GM12874 (cell line): Measurements from ENCODE around the gene NUSAP1.

Source experiments
- TF ChIP-seq, protein P1 (sequence below): IDR thresholded peaks from 2 replicates; pipeline ENCODE4 v1.5.1; 2011; ENCODE audit warnings: low read depth, mild to moderate bottlenecking, control low read depth, low read length, moderate library complexity; ENCODE audit not compliant: insufficient read depth

Gene NUSAP1

DNA sequence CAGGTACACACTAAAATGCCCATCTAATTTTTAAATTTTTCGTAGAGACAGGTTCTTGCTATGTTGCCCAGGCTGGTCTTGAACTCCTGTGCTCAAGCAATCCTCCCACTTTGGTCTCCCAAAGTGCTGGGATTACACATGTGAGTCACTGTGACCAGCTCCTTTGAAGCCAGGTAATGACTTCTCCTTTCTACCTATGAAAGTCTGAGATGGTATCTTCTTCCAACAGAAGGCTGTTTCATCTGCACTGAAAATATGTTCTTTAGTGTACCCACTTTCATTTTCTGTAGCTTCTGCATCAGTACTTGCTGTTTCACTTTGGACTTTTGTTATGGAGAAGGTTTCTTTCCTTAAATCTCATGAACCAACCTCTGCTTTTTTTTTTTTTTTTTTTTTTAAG lies 9.1 kb upstream of the NUSAP1 start:
- TF ChIP-seq, protein P1, sequence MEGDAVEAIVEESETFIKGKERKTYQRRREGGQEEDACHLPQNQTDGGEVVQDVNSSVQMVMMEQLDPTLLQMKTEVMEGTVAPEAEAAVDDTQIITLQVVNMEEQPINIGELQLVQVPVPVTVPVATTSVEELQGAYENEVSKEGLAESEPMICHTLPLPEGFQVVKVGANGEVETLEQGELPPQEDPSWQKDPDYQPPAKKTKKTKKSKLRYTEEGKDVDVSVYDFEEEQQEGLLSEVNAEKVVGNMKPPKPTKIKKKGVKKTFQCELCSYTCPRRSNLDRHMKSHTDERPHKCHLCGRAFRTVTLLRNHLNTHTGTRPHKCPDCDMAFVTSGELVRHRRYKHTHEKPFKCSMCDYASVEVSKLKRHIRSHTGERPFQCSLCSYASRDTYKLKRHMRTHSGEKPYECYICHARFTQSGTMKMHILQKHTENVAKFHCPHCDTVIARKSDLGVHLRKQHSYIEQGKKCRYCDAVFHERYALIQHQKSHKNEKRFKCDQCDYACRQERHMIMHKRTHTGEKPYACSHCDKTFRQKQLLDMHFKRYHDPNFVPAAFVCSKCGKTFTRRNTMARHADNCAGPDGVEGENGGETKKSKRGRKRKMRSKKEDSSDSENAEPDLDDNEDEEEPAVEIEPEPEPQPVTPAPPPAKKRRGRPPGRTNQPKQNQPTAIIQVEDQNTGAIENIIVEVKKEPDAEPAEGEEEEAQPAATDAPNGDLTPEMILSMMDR = no peak

DNA sequence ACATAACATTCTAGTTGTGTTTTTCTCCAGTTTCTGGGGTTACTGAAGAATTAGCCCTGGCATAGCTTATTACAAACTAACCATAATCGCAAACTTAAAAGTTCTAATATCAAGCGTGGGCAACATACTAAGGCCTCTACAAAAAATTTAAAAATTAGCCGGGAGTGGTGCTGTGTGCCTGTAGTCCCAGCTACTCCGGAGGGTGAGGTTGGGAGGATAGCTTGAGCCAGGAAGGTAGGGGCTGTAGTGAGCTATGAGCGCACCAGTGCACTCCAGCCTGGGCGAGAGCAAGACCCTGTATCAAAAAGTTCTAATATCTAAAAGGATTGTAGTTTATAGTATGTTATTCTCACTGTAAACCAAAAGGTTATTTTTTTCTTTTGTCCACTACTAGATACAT lies 1.4 kb upstream of the NUSAP1 start:
- TF ChIP-seq, protein P1 = no peak

DNA sequence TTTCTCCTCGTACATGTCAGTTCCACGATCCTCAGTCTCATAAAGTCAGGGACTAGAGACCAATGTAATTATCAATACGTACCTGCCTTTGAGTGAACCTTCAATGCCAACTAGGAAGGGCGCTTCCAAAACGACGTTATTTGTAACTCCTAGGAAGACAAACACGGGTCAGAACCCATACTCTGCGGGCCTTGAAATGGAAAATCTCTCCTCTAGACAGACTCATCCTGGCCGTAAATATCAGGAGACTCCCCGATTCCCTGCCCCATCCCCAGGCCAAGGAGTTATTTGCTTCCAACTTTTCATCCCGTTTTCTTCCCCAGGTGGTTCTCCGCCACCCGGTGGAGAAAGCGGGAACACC lies 868 bp upstream of the NUSAP1 start:
- TF ChIP-seq, protein P1 = no peak; the same call in 1 of the 2 replicates

DNA sequence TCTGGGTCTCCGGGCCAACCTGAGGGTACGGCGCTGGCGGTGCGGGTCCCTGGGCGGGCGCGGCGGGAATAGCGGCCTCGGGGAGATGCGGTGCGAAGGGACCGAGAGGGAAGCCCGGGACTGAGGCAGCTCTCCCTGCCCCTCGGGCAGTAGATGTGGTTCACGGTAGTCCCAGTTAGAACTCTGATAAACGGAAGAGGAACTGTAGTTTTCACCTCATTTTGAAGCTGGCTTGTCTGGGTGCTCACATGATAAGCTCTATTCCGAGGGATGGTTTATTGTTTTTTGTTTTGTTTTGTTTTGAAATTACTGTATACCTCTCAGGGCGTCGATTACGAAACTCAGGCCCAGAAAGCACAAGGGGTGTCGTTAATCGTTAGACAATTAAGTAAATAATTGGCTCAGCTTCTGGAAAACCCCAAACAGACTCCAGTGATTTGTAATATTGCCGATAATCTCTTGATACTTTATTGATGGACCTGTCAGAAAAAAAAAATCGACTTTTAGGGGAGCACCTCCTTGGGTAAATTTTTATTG lies 413 bp downstream of the NUSAP1 start:
- TF ChIP-seq, protein P1 = no peak

DNA sequence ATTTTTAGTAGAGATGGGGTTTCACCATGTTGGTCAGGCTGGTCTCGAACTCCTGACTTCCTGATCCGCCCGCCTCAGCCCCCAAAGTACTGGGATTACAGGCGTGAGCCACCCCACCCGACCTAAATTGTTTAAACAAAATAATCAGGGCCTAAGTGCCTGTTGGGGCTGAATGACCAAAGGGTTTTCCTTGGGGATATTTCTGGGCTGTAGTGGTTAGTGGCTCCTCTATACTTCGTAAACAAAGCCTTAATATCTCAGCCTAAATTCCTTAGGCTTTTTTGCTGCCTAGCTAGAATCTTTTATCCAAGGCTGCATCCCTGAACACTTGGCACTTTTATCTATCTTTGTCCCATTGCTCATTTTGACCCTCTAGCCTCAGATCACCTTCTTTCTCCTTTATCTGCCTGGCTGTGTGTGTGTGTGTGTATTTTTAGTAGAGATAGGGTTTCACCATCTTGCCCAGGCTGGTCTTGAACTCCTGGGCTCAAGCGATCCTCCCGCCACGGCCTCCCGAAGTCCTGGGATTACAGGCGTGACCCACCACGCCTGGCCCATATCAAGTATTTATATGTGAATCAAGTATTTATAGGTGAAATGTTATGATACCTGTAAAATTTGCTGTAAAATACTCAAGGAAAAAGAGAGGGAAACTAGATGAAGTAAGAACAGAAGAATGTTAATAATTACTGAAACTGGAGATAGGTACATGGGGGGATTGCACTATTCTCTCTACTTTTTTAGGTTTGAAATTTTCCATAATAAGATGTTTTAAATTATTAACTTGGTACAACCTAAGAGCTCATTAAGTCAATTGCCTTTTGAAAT lies 1.8 kb downstream of the NUSAP1 start:
- TF ChIP-seq, protein P1 = no peak

DNA sequence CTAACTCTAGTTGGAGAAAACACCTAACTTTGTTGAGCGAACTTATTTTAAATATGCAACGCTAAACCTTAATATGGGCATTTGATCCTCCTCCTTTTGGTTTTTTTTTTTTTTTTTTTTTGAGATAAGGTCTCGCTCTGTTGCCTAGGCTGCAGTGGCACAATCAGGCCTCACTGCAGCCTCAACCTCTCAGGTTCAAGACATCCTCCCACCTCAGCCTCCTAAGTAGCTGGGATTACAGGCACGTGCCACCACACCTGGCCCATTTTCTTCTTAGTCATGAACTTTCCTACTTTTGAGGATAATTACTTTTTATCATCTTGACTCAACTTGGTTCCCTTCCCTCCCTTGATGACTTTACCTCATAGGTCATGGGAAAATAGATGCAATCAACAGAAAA lies 3.9 kb downstream of the NUSAP1 start:
- TF ChIP-seq, protein P1 = no peak

DNA sequence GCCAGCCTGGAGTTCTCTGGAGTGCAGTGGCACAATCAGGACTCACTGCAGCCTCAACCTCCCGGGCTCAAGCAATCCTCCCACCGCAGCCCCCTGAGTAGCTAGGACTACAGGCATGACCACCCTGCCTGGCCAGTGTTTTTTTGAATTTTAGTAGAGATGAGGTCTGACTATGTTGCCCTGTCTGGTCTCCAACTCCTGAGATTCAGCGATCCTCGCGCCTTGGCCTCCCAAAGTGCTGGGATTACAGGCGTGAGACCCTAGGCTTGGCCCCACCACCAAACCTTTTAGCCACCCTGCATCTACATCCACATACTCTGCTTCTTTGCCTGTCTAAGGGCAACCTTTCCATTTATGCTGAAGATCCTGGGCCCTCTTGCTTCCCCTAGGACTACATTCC lies 4.4 kb downstream of the NUSAP1 start:
- TF ChIP-seq, protein P1 = no peak
